ENCODE measurements around the gene SNX21.

DNA sequence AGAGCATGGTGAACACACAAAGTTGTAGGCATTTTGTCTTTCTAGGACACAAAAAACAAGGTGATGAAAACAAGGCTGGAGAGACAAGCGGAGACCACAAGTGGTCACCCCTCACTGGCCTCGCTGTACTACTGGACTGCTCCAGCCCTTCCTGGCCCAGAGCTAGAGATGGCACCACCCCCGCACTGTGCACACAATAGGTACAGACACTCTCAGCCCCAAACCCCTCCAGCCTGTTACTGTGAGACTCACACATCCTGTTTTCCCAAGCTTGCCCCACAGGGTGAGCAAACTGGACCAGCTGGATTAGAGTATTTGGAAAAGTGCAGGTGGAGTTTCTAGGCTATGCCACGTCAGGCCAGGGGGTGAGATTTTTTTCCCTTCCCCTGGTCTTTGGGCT, 39.0 kb downstream of the SNX21 start:
- TF ChIP-seq, protein P1, sequence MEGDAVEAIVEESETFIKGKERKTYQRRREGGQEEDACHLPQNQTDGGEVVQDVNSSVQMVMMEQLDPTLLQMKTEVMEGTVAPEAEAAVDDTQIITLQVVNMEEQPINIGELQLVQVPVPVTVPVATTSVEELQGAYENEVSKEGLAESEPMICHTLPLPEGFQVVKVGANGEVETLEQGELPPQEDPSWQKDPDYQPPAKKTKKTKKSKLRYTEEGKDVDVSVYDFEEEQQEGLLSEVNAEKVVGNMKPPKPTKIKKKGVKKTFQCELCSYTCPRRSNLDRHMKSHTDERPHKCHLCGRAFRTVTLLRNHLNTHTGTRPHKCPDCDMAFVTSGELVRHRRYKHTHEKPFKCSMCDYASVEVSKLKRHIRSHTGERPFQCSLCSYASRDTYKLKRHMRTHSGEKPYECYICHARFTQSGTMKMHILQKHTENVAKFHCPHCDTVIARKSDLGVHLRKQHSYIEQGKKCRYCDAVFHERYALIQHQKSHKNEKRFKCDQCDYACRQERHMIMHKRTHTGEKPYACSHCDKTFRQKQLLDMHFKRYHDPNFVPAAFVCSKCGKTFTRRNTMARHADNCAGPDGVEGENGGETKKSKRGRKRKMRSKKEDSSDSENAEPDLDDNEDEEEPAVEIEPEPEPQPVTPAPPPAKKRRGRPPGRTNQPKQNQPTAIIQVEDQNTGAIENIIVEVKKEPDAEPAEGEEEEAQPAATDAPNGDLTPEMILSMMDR (IDR thresholded peaks at IDR 0.05): no peak
- TF ChIP-seq POLR2AphosphoS5 (IDR thresholded peaks at IDR 0.05) (no peak), POLR2A (IDR thresholded peaks at IDR 0.05; ENCODE audit: low read depth) (no peak), EP300 (IDR thresholded peaks at IDR 0.05) (no peak)
